Measurements from ENCODE around the gene RAP1A. TPM values are rescaled to one million over a fixed set of nuclear protein-coding genes. Genes with fewer than 3 reads are reported as not detected.

Gene RAP1A
- total and polyA plus RNA-seq, 4 donors = 14.2 to 31.4 (median 25.8) TPM

DNA sequence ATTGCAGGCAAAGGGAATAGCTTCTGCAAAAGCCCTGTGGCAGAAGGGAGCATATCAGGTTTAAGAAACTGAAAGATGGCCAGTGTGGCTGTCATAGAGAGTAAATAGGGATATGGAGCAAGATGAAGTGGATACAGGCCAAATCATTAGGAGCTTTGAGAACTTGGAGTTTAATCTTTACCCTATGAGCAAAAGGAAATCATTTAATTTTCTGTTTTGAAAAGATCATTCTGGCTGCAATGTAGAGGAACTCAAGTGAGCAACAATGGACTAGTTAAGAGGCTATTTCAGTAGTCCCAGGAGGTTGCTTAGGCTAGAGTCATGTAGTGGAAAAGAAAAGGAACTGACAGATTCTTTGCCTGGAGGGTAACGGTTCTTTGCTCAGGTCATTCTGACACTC, 47.2 kb downstream of the RAP1A start:
- Histone ChIP-seq H3K36me3 (ENCODE audit: control insufficient read depth in 4 of 4, insufficient read depth in 3 of 4, low read depth in 1 of 4, low read length in 3 of 4) (peaks cover 0 to 2% (median 0%) of the 10 kb centered on the region in 4 donors), H3K4me1 (ENCODE audit: control insufficient read depth in 4 of 4, insufficient read depth in 4 of 4, low read length in 3 of 4) (peaks cover 3 to 22% (median 8%) of the 10 kb centered on the region in 4 donors), H3K4me3 (ENCODE audit: low read depth in 1 of 3, low read length in 3 of 3) (no peak overlapping the region), H3K27me3 (ENCODE audit: control insufficient read depth in 4 of 4, insufficient read depth in 4 of 4, low read length in 3 of 4) (no peaks in the 10 kb centered on the region), H3K9me3 (ENCODE audit: control insufficient read depth in 4 of 4, low read length in 3 of 4) (no peaks in the 10 kb centered on the region), H3K27ac (ENCODE audit: low read depth in 1 of 2, low read length in 2 of 2) (peak overlapping the region in 1 of 2 donors; percentile 37), H3K9ac (ENCODE audit: low read depth in 1 of 2, low read length in 2 of 2) (no peak overlapping the region)
- 74% methylated on average over 1 of the region's 1 CpG for WGBS
- TF ChIP-seq, protein P1, sequence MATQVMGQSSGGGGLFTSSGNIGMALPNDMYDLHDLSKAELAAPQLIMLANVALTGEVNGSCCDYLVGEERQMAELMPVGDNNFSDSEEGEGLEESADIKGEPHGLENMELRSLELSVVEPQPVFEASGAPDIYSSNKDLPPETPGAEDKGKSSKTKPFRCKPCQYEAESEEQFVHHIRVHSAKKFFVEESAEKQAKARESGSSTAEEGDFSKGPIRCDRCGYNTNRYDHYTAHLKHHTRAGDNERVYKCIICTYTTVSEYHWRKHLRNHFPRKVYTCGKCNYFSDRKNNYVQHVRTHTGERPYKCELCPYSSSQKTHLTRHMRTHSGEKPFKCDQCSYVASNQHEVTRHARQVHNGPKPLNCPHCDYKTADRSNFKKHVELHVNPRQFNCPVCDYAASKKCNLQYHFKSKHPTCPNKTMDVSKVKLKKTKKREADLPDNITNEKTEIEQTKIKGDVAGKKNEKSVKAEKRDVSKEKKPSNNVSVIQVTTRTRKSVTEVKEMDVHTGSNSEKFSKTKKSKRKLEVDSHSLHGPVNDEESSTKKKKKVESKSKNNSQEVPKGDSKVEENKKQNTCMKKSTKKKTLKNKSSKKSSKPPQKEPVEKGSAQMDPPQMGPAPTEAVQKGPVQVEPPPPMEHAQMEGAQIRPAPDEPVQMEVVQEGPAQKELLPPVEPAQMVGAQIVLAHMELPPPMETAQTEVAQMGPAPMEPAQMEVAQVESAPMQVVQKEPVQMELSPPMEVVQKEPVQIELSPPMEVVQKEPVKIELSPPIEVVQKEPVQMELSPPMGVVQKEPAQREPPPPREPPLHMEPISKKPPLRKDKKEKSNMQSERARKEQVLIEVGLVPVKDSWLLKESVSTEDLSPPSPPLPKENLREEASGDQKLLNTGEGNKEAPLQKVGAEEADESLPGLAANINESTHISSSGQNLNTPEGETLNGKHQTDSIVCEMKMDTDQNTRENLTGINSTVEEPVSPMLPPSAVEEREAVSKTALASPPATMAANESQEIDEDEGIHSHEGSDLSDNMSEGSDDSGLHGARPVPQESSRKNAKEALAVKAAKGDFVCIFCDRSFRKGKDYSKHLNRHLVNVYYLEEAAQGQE (IDR thresholded peaks at IDR 0.05) = no peak
- TF ChIP-seq HNF4G (IDR thresholded peaks at IDR 0.05) (no peak), SP1 (IDR thresholded peaks at IDR 0.05) (no peak), JUND (IDR thresholded peaks at IDR 0.05) (no peak), FOXA2 (IDR thresholded peaks at IDR 0.05) (peak; percentile 40), RAD21 (IDR thresholded peaks at IDR 0.05) (peak in 1 of 2 donors; percentile 24), NR2F2 (IDR thresholded peaks at IDR 0.05) (no peak), TAF1 (conservative IDR thresholded peaks at IDR 0.05) (no peak), YY1 (IDR thresholded peaks at IDR 0.05) (peak; percentile 19), FOXA1 (IDR thresholded peaks at IDR 0.05) (peak; percentile 20), HNF4A (conservative IDR thresholded peaks at IDR 0.05) (peak; percentile 47 to 65), EGR1 (IDR thresholded peaks at IDR 0.05; ENCODE audit: low read depth in 2 of 2) (no peak), RXRA (IDR thresholded peaks at IDR 0.05) (peak in 1 of 2 donors; percentile 30), GABPA (IDR thresholded peaks at IDR 0.05 in 1 of 2, conservative IDR thresholded peaks at IDR 0.05 in 1 of 2) (no peak)
- TF ChIP-seq, protein P2, sequence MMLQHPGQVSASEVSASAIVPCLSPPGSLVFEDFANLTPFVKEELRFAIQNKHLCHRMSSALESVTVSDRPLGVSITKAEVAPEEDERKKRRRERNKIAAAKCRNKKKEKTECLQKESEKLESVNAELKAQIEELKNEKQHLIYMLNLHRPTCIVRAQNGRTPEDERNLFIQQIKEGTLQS (IDR thresholded peaks at IDR 0.05) = no peak
- TF ChIP-seq, protein P3, sequence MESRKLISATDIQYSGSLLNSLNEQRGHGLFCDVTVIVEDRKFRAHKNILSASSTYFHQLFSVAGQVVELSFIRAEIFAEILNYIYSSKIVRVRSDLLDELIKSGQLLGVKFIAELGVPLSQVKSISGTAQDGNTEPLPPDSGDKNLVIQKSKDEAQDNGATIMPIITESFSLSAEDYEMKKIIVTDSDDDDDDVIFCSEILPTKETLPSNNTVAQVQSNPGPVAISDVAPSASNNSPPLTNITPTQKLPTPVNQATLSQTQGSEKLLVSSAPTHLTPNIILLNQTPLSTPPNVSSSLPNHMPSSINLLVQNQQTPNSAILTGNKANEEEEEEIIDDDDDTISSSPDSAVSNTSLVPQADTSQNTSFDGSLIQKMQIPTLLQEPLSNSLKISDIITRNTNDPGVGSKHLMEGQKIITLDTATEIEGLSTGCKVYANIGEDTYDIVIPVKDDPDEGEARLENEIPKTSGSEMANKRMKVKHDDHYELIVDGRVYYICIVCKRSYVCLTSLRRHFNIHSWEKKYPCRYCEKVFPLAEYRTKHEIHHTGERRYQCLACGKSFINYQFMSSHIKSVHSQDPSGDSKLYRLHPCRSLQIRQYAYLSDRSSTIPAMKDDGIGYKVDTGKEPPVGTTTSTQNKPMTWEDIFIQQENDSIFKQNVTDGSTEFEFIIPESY (IDR thresholded peaks at IDR 0.05) = no peak
- TF ChIP-seq, protein P4, sequence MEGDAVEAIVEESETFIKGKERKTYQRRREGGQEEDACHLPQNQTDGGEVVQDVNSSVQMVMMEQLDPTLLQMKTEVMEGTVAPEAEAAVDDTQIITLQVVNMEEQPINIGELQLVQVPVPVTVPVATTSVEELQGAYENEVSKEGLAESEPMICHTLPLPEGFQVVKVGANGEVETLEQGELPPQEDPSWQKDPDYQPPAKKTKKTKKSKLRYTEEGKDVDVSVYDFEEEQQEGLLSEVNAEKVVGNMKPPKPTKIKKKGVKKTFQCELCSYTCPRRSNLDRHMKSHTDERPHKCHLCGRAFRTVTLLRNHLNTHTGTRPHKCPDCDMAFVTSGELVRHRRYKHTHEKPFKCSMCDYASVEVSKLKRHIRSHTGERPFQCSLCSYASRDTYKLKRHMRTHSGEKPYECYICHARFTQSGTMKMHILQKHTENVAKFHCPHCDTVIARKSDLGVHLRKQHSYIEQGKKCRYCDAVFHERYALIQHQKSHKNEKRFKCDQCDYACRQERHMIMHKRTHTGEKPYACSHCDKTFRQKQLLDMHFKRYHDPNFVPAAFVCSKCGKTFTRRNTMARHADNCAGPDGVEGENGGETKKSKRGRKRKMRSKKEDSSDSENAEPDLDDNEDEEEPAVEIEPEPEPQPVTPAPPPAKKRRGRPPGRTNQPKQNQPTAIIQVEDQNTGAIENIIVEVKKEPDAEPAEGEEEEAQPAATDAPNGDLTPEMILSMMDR (IDR thresholded peaks at IDR 0.05; ENCODE audit: low read depth, low read length, missing input control) = no peak
- TF ChIP-seq, protein P5, sequence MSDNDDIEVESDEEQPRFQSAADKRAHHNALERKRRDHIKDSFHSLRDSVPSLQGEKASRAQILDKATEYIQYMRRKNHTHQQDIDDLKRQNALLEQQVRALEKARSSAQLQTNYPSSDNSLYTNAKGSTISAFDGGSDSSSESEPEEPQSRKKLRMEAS (IDR thresholded peaks at IDR 0.05) = no peak
- DNase-seq (ENCODE audit: low spot score) = no peak

All from liver (tissue), 9 donors.